OCI-LY1 (cell line): ENCODE measurements around the gene CYB5R3.

ENCODE experiments used
- CTCF ChIP-seq: fragments of 200-600 bp; sonication (generic), shearing (Covaris generic); IDR thresholded peaks from 2 replicates; pipeline ENCODE4 v1.5.1; 2017; ENCODE audit warnings: mild to moderate bottlenecking, antibody characterized with exemption, low read length, moderate library complexity, mixed read lengths
- EZH2 ChIP-seq: fragments of 200-600 bp; sonication (generic), shearing (Covaris generic); IDR thresholded peaks from 2 replicates; pipeline ENCODE4 v1.8.0; 2017; ENCODE audit warnings: borderline replicate concordance, mixed run types, mild to moderate bottlenecking, antibody characterized with exemption, low read length, moderate library complexity, mixed read lengths

- TF ChIP-seq CTCF: no peak
- TF ChIP-seq EZH2: no peak
Observed at GRCh38 chr22:42649246-42650099, at the start of gene CYB5R3.
